H1 (cell line): ENCODE measurements around the gene CAMTA1. TPM values are rescaled to one million over a fixed set of nuclear protein-coding genes. Genes with fewer than 3 reads are reported as not detected.

Experiments
- CTCF ChIA-PET: fragments of 300-600 bp; sonication (Branson Sonifier 250); formaldehyde crosslinking; loops from one replicate; lab custom pipeline; 2021; ENCODE audit not compliant: partially characterized antibody; lab: Charles Lee
- POLR2A ChIA-PET: fragments of 300-600 bp; sonication (Branson Sonifier 250); formaldehyde crosslinking; loops from one replicate; lab custom pipeline; 2021; ENCODE audit warnings: inconsistent platforms; ENCODE audit not compliant: partially characterized antibody; lab: Charles Lee
- DNase-seq, 2 experiments: peaks; one replicate each; pipeline versions ENCODE4 v3.0.0 to v3.0.0-alpha.2; 2010 to 2022; ENCODE audit warnings: low spot score in 2 of 2, low read depth in 1 of 2, mixed read lengths in 1 of 2
- FAIRE-seq: peaks from 2 replicates; lab custom pipeline; 2011; peaks lifted over from hg19 to GRCh38; lab: Jason Lieb, UNC
- H2AFZ ChIP-seq: 2 replicates; pipeline ENCODE4 v1.8.1; 2012; ENCODE audit warnings: low read length, inconsistent platforms
- H2AK5ac ChIP-seq: 2 replicates; pipeline ENCODE4 v1.6.1; 2013; ENCODE audit warnings: low read depth, low read length
- H2BK120ac ChIP-seq: replicated peaks from 2 replicates; pipeline ENCODE3; 2013; ENCODE audit warnings: low read depth, low read length, inconsistent platforms
- H2BK12ac ChIP-seq: 2 replicates; pipeline ENCODE4 v1.6.1; 2013; ENCODE audit warnings: low read depth, low read length
- H2BK15ac ChIP-seq: 2 replicates; pipeline ENCODE4 v1.6.1; 2013; ENCODE audit warnings: low read length
- H2BK20ac ChIP-seq: 2 replicates; pipeline ENCODE4 v1.6.1; 2013; ENCODE audit warnings: low read length
- H2BK5ac ChIP-seq: 2 replicates; pipeline ENCODE4 v1.6.1; 2013; ENCODE audit warnings: low read depth, low read length
- H3K14ac ChIP-seq: 2 replicates; pipeline ENCODE4 v1.6.1; 2013; ENCODE audit warnings: inconsistent platforms; ENCODE audit not compliant: insufficient read length
- H3K18ac ChIP-seq: 2 replicates; pipeline ENCODE4 v1.6.1; 2013; ENCODE audit warnings: low read length; ENCODE audit errors: extremely low read depth
- H3K23ac ChIP-seq: 2 replicates; pipeline ENCODE4 v1.6.1; 2013; ENCODE audit warnings: inconsistent platforms; ENCODE audit not compliant: insufficient read length
- H3K23me2 ChIP-seq: 2 replicates; pipeline ENCODE4 v1.6.1; 2013; ENCODE audit warnings: low read depth, low read length
- H3K27ac ChIP-seq: 2 replicates; pipeline ENCODE4 v1.6.1; 2011; ENCODE audit warnings: low read depth, low read length, inconsistent platforms
- H3K27me3 ChIP-seq, 4 experiments: replicated peaks in 1 of 4; 1 replicate in 1 of 4; 2 replicates in 3 of 4; pipeline versions ENCODE4 v1.6.1 to v1.8.1; 2011 to 2013; ENCODE audit warnings: low read length in 3 of 4, mild to moderate bottlenecking in 3 of 4, inconsistent platforms in 2 of 4, mixed read lengths in 2 of 4, moderate library complexity in 1 of 4; ENCODE audit not compliant: control insufficient read depth in 3 of 4, insufficient read depth in 3 of 4; ENCODE audit errors: extremely low read depth in 1 of 4
- H3K36me3 ChIP-seq, 4 experiments: 2 replicates each; pipeline versions ENCODE4 v1.6.1 to v1.8.1; 2011 to 2013; ENCODE audit warnings: mild to moderate bottlenecking in 4 of 4, low read length in 3 of 4, moderate library complexity in 2 of 4, control low read depth in 1 of 4, inconsistent platforms in 1 of 4; ENCODE audit not compliant: insufficient read depth in 4 of 4, control insufficient read depth in 2 of 4
- H3K4ac ChIP-seq: replicated peaks from 2 replicates; pipeline ENCODE3; 2013; ENCODE audit warnings: low read length, low read depth, mixed read lengths, inconsistent platforms; ENCODE audit not compliant: insufficient read length
- H3K4me1 ChIP-seq, 4 experiments: replicated peaks in 1 of 4; 1 replicate in 1 of 4; 2 replicates in 3 of 4; pipeline versions ENCODE4 v1.6.1 to v1.8.1; 2011 to 2013; ENCODE audit warnings: low read length in 3 of 4, inconsistent platforms in 2 of 4, mixed read lengths in 1 of 4; ENCODE audit not compliant: insufficient read depth in 4 of 4, control insufficient read depth in 3 of 4
- H3K4me2 ChIP-seq, 2 experiments: 2 replicates each; pipeline versions ENCODE4 v1.6.1 to v1.8.1; 2011 to 2013; ENCODE audit warnings: low read depth in 2 of 2, low read length in 2 of 2, control low read depth in 1 of 2, inconsistent platforms in 1 of 2, mild to moderate bottlenecking in 1 of 2; ENCODE audit not compliant: insufficient read depth in 1 of 2
- H3K4me3 ChIP-seq, 4 experiments: fragments of 200-600, 300-600 bp in 1 of 4; sonication (generic), shearing (Covaris generic), sonication (Bioruptor Twin) in 1 of 4; 2 replicates each; pipeline versions ENCODE4 v1.5.1 to v1.8.1; 2011 to 2016; ENCODE audit warnings: low read length in 4 of 4, low read depth in 3 of 4, control low read depth in 2 of 4, inconsistent platforms in 2 of 4, mild to moderate bottlenecking in 2 of 4, mixed read lengths in 1 of 4, moderate library complexity in 1 of 4; ENCODE audit not compliant: insufficient read depth in 2 of 4; ENCODE audit errors: extremely low read depth in 1 of 4
- H3K56ac ChIP-seq: replicated peaks from 2 replicates; pipeline ENCODE3; 2013; ENCODE audit warnings: low read depth, mild to moderate bottlenecking, mixed read lengths, low read length, inconsistent platforms; ENCODE audit not compliant: insufficient read length
- H3K79me1 ChIP-seq: 2 replicates; pipeline ENCODE4 v1.6.1; 2013; ENCODE audit warnings: low read depth, low read length, control low read depth
- H3K79me2 ChIP-seq, 2 experiments: 2 replicates each; pipeline versions ENCODE4 v1.6.1 to v1.8.1; 2012 to 2013; ENCODE audit warnings: low read length in 2 of 2, mild to moderate bottlenecking in 2 of 2, inconsistent platforms in 1 of 2; ENCODE audit not compliant: insufficient read depth in 2 of 2, control insufficient read depth in 1 of 2
- H3K9ac ChIP-seq, 4 experiments: replicated peaks in 1 of 4; 1 replicate in 1 of 4; 2 replicates in 3 of 4; pipeline versions ENCODE4 v1.6.1 to v1.8.1; 2011 to 2013; ENCODE audit warnings: low read depth in 3 of 4, low read length in 3 of 4, control low read depth in 2 of 4, mild to moderate bottlenecking in 2 of 4, moderate library complexity in 2 of 4, inconsistent platforms in 1 of 4; ENCODE audit errors: extremely low read depth in 1 of 4
- H3K9me3 ChIP-seq, 2 experiments: 2 replicates each; pipeline versions ENCODE4 v1.6.1 to v1.8.1; 2012 to 2013; ENCODE audit warnings: mild to moderate bottlenecking in 2 of 2, moderate library complexity in 2 of 2, control low read depth in 1 of 2, inconsistent platforms in 1 of 2, low read depth in 1 of 2, low read length in 1 of 2, mixed read lengths in 1 of 2; ENCODE audit not compliant: insufficient read depth in 2 of 2
- H4K20me1 ChIP-seq, 2 experiments: replicated peaks in 1 of 2; 2 replicates each; pipeline versions ENCODE3 to v1.8.1; 2011 to 2013; ENCODE audit warnings: inconsistent platforms in 2 of 2, low read length in 2 of 2, mild to moderate bottlenecking in 1 of 2; ENCODE audit not compliant: insufficient read depth in 2 of 2, control insufficient read depth in 1 of 2
- H4K5ac ChIP-seq: 2 replicates; pipeline ENCODE4 v1.6.1; 2013; ENCODE audit warnings: low read length, low read depth, mixed read lengths, inconsistent platforms; ENCODE audit not compliant: insufficient read length
- H4K8ac ChIP-seq: 2 replicates; pipeline ENCODE4 v1.8.0; 2013; ENCODE audit warnings: mild to moderate bottlenecking, moderate library complexity, low read length, inconsistent platforms; ENCODE audit not compliant: insufficient read depth; ENCODE audit errors: extremely low read depth
- H4K91ac ChIP-seq: replicated peaks from 2 replicates; pipeline ENCODE3; 2013; ENCODE audit warnings: low read length, mixed read lengths, inconsistent platforms; ENCODE audit not compliant: insufficient read length
- ATF2 ChIP-seq: IDR thresholded peaks from 2 replicates; pipeline ENCODE4 v1.6.1; 2012; ENCODE audit warnings: low read length, inconsistent platforms
- BRCA1 ChIP-seq: IDR thresholded peaks from 2 replicates; pipeline ENCODE4 v1.6.1; 2012; ENCODE audit warnings: low read depth, low read length, improper control_type of control experiment
- E2F6 ChIP-seq: IDR thresholded peaks from 2 replicates; pipeline ENCODE4 v1.6.1; 2012; ENCODE audit warnings: inconsistent platforms
- HDAC6 ChIP-seq: IDR thresholded peaks from one replicate; pipeline ENCODE4 v1.7.1; 2012; ENCODE audit warnings: low read depth, mild to moderate bottlenecking, inconsistent platforms, low read length, moderate library complexity
- MAFK ChIP-seq: IDR thresholded peaks from 2 replicates; pipeline ENCODE4 v1.6.1; 2012; ENCODE audit warnings: low read depth, mild to moderate bottlenecking, improper control_type of control experiment, low read length
- POU5F1 ChIP-seq: IDR thresholded peaks from 2 replicates; pipeline ENCODE4 v1.6.1; 2011; ENCODE audit warnings: low read depth, mild to moderate bottlenecking, low read length, moderate library complexity
- RXRA ChIP-seq: IDR thresholded peaks from 2 replicates; pipeline ENCODE4 v1.6.1; 2011; ENCODE audit warnings: low read depth, mild to moderate bottlenecking, low read length, moderate library complexity; ENCODE audit not compliant: insufficient read depth
- SAP30 ChIP-seq: fragments of 300-600 bp; sonication (generic); IDR thresholded peaks from 2 replicates; pipeline ENCODE4 v1.7.1; 2012; ENCODE audit warnings: low read length, moderate library complexity, mild to moderate bottlenecking, inconsistent platforms; ENCODE audit not compliant: insufficient read depth, insufficient replicate concordance
- SIRT6 ChIP-seq: IDR thresholded peaks from one replicate; pipeline ENCODE4 v1.7.1; 2012; ENCODE audit warnings: low read length, inconsistent platforms
- SP2 ChIP-seq: IDR thresholded peaks from 2 replicates; pipeline ENCODE4 v1.6.1; 2012; ENCODE audit warnings: mild to moderate bottlenecking, low read length, inconsistent platforms
- SUZ12 ChIP-seq: fragments of 200-600 bp; sonication (generic); IDR thresholded peaks from 2 replicates; pipeline ENCODE4 v1.6.1; 2012; ENCODE audit warnings: mild to moderate bottlenecking, inconsistent platforms, low read length, moderate library complexity, mixed read lengths
- TBP ChIP-seq: IDR thresholded peaks from 2 replicates; pipeline ENCODE4 v1.6.1; 2011; ENCODE audit warnings: low read depth, low read length, improper control_type of control experiment
- TCF12 ChIP-seq: IDR thresholded peaks from 2 replicates; pipeline ENCODE4 v1.6.1; 2011; ENCODE audit warnings: low read depth, mild to moderate bottlenecking, low read length
- WGBS, 2 experiments: shearing (Covaris generic) in 1 of 2; methylation state at CpG; one replicate each; pipeline versions ENCODE4 v1.1.6 to v1.1.7; 2013 to 2015; ENCODE audit warnings: low lambda C conversion rate in 2 of 2, mixed read lengths in 2 of 2, inconsistent platforms in 1 of 2, low coverage in 1 of 2, missing lambda C conversion rate in 1 of 2; ENCODE audit not compliant: insufficient replicate concordance in 2 of 2, insufficient coverage in 1 of 2, insufficient read length in 1 of 2; ENCODE audit errors: extremely low coverage in 1 of 2, missing lambda C conversion rate in 1 of 2; 5-methylcytosine and 5-hydroxymethylcytosine counted together
- polyA plus RNA-seq, 7 experiments: library from polyadenylated mRNA; depleted of rRNA in 3 of 7; stranded (reverse) in 5 of 7; unstranded in 2 of 7; fragments of >200 nt in 5 of 7; fragments of 200-250 nt in 2 of 7; gene quantifications; 1 replicate in 5 of 7; 2 replicates in 1 of 7; 4 replicates in 1 of 7; pipeline versions ENCODE4 v1.2.1 to v1.2.3, GENCODE V29; 2011 to 2013; ENCODE audit warnings: missing spikeins in 2 of 7, mixed read lengths in 2 of 7
- total RNA-seq: library from RNA; stranded (reverse); fragmentation: NEBNext Ultra II Directional; extraction: Animal tissue kit (Norgen Biotek cat#: 25700); gene quantifications from 2 replicates; pipeline ENCODE4 v1.2.1, GENCODE V29; 2021

Gene CAMTA1
- total and polyA plus RNA-seq, 2 of the 8 experiments (the other 6 are each of a cell fraction or from before 2014, with no cell fraction given), result 65.0 to 119 TPM

GRCh38 chr1:7047866-7048265 is 262.6 kb downstream of the CAMTA1 start:
- Histone ChIP-seq H2BK120ac (no peak overlapping the region), H3K56ac (no peak overlapping the region), H3K79me1 (no peaks in the 10 kb centered on the region), H3K27me3 (no peaks in the 10 kb centered on the region), H3K4me1 (peaks cover 0 to 4% (median 2%) of the 10 kb centered on the region in 4 experiments; a peak in 4 of 7 replicates), H3K9ac (no peak overlapping the region), H3K79me2 (no peaks in the 10 kb centered on the region), H3K14ac (no peak overlapping the region), H3K18ac (no peak overlapping the region), H3K23ac (no peak overlapping the region), H4K8ac (no peak overlapping the region), H2BK20ac (no peak overlapping the region), H3K4ac (no peak overlapping the region), H4K20me1 (no peaks in the 10 kb centered on the region), H2AFZ (no peak overlapping the region), H3K4me3 (no peak overlapping the region), H3K9me3 (no peaks in the 10 kb centered on the region), H3K27ac (no peak overlapping the region), H3K4me2 (no peak overlapping the region), H4K91ac (no peak overlapping the region), H2AK5ac (no peak overlapping the region), H2BK5ac (no peak overlapping the region), H2BK15ac (no peak overlapping the region), H4K5ac (no peak overlapping the region), H2BK12ac (no peak overlapping the region), H3K23me2 (no peaks in the 10 kb centered on the region), H3K36me3 (no peaks in the 10 kb centered on the region)
- FAIRE-seq (no peak), DNase-seq (no peak)
- ChIA-PET POLR2A (no interaction called here), CTCF (interaction anchor here (0.6 to 11.3 kb wide), 7 partner anchors 12 to 161 kb away, joined by 3 to 107 read pairs (median 5); no protein-coding TSS in a partner anchor)
- WGBS, 2 experiments, result 57% methylated on average over 2 of the region's 2 CpGs; no CpG with 5 or more reads in 1 of the 2 experiments
- TF ChIP-seq BRCA1, result no peak
- TF ChIP-seq E2F6, result no peak
- TF ChIP-seq TBP, result no peak
- TF ChIP-seq ATF2, result no peak
- no peak for TF ChIP-seq SIRT6
- TF ChIP-seq MAFK, result no peak
- no peak for TF ChIP-seq SUZ12
- no peak for TF ChIP-seq POU5F1
- no peak for TF ChIP-seq SAP30
- no peak for TF ChIP-seq SP2
- TF ChIP-seq TCF12, result no peak
- no peak for TF ChIP-seq HDAC6
- TF ChIP-seq RXRA, result no peak
